Keratinocyte (primary cell): ENCODE data around the gene CCDC88A. TPM values are rescaled to one million over a fixed set of nuclear protein-coding genes. Genes with fewer than 3 reads are reported as not detected.
"Not testable (repeated sequence)": the region's sequence is repeated elsewhere in the genome, so short reads cannot be mapped to it uniquely, and the experiment has no call there.

ENCODE experiments used
- DNase-seq: peaks from one replicate; pipeline ENCODE4 v3.0.0-alpha.2; 2011; ENCODE audit warnings: low read depth, missing footprints, low spot score
- FAIRE-seq: peaks from 2 replicates; lab custom pipeline; 2011; peaks lifted over from hg19 to GRCh38; lab: Jason Lieb, UNC
- H2AFZ ChIP-seq: 2 replicates; pipeline ENCODE4 v1.6.0; 2012; ENCODE audit warnings: low read length, control low read depth, inconsistent platforms; ENCODE audit not compliant: control insufficient read depth
- H3K27ac ChIP-seq: 2 replicates; pipeline ENCODE4 v1.5.1; 2011; ENCODE audit warnings: low read length; ENCODE audit not compliant: control insufficient read depth, insufficient read depth
- H3K27me3 ChIP-seq: 3 replicates; pipeline ENCODE4 v1.6.0; 2011; ENCODE audit warnings: low read length; ENCODE audit not compliant: control insufficient read depth, insufficient read depth; ENCODE audit errors: extremely low read depth
- H3K36me3 ChIP-seq, 2 experiments: 2 replicates in 1 of 2; 3 replicates in 1 of 2; pipeline ENCODE4 v1.5.1; 2011; ENCODE audit warnings: low read length in 2 of 2, mild to moderate bottlenecking in 1 of 2; ENCODE audit not compliant: control insufficient read depth in 2 of 2, insufficient read depth in 2 of 2; ENCODE audit errors: extremely low read depth in 1 of 2
- H3K4me1 ChIP-seq: 3 replicates; pipeline ENCODE4 v1.5.1; 2011; ENCODE audit warnings: low read length; ENCODE audit not compliant: control insufficient read depth, insufficient read depth; ENCODE audit errors: extremely low read depth
- H3K4me2 ChIP-seq: 3 replicates; pipeline ENCODE4 v1.6.0; 2011; ENCODE audit warnings: low read depth, low read length; ENCODE audit not compliant: control insufficient read depth, insufficient read depth; ENCODE audit errors: extremely low read depth
- H3K4me3 ChIP-seq, 3 experiments: fragments of 200-600 bp in 1 of 3; sonication (generic) in 1 of 3; 2 replicates in 2 of 3; 3 replicates in 1 of 3; pipeline ENCODE4 v1.5.1; 2011 to 2016; ENCODE audit warnings: low read length in 3 of 3, mild to moderate bottlenecking in 3 of 3, control low read depth in 2 of 3, inconsistent platforms in 1 of 3, low read depth in 1 of 3, mixed read lengths in 1 of 3, mixed run types in 1 of 3, moderate library complexity in 1 of 3; ENCODE audit not compliant: control insufficient read depth in 2 of 3, insufficient read depth in 2 of 3; ENCODE audit errors: extremely low read depth in 1 of 3
- H3K79me2 ChIP-seq: 2 replicates; pipeline ENCODE4 v1.6.0; 2012; ENCODE audit warnings: low read length; ENCODE audit not compliant: control insufficient read depth, insufficient read depth
- H3K9ac ChIP-seq: 3 replicates; pipeline ENCODE4 v1.6.0; 2011; ENCODE audit warnings: low read length; ENCODE audit not compliant: control insufficient read depth, insufficient read depth; ENCODE audit errors: extremely low read depth
- H3K9me1 ChIP-seq: 3 replicates; pipeline ENCODE4 v1.6.0; 2011; ENCODE audit warnings: low read length; ENCODE audit not compliant: control insufficient read depth, insufficient read depth; ENCODE audit errors: extremely low read depth
- H3K9me3 ChIP-seq: 2 replicates; pipeline ENCODE4 v1.5.1; 2012; ENCODE audit warnings: low read depth, low read length; ENCODE audit not compliant: control insufficient read depth
- H4K20me1 ChIP-seq: 3 replicates; pipeline ENCODE4 v1.6.0; 2011; ENCODE audit warnings: low read length; ENCODE audit not compliant: control insufficient read depth, insufficient read depth; ENCODE audit errors: extremely low read depth
- CTCF ChIP-seq, 3 experiments: IDR thresholded peaks in 1 of 3; conservative IDR thresholded peaks in 1 of 3; optimal IDR thresholded peaks in 1 of 3; 2 replicates in 2 of 3; 3 replicates in 1 of 3; pipeline versions ENCODE3 to v1.5.1; 2011; ENCODE audit warnings: low read length in 3 of 3, mild to moderate bottlenecking in 3 of 3, moderate library complexity in 2 of 3, control low read depth in 1 of 3, inconsistent platforms in 1 of 3; ENCODE audit not compliant: insufficient read depth in 2 of 3; ENCODE audit errors: extremely low read depth in 1 of 3
- EZH2 ChIP-seq: IDR thresholded peaks from one replicate; pipeline ENCODE4 v1.6.1; 2012; ENCODE audit warnings: inconsistent platforms, mild to moderate bottlenecking, low read length, moderate library complexity
- dilution Hi-C: fragments of 300-500 bp; cut with MboI; formaldehyde crosslinking; loops from one replicate; pipeline ENCODE4 v1.7.0; 2020; ENCODE audit warnings: low sequenced_read_pairs; ENCODE audit not compliant: extremely low pct_ligation_motif_present
- polyA plus RNA-seq, 5 experiments: library from polyadenylated mRNA; depleted of rRNA in 3 of 5; stranded (reverse) in 3 of 5; stranded (forward) in 1 of 5; unstranded in 1 of 5; fragments of >200 nt; gene quantifications; 1 replicate in 1 of 5; 2 replicates in 3 of 5; 3 replicates in 1 of 5; pipeline versions ENCODE4 v1.2.1 to v1.2.3, GENCODE V29; 2011 to 2012; ENCODE audit warnings: missing spikeins in 2 of 5, low read depth in 1 of 5, low replicate concordance in 1 of 5

Gene CCDC88A
- polyA plus RNA-seq, 1 donor (not counting 4 experiments of a cell fraction or from before 2014, with no cell fraction given), result 21.3 TPM

- H3K27me3 ChIP-seq, result no peaks in the 10 kb centered on the region
- H3K79me2 ChIP-seq, result no peaks in the 10 kb centered on the region
- no peak overlapping the region for H3K4me3 ChIP-seq
- TF ChIP-seq EZH2, result no peak
- no peak for TF ChIP-seq CTCF (optimal IDR thresholded peaks at IDR 0.05 in 1 of 3, IDR thresholded peaks at IDR 0.05 in 1 of 3, conservative IDR thresholded peaks at IDR 0.05 in 1 of 3; ENCODE audit: extremely low read depth in 1 of 3, insufficient read depth in 2 of 3, low read length in 3 of 3)
- peaks cover 14% of the 10 kb centered on the region for H3K4me1 ChIP-seq
- no peak overlapping the region for H3K9ac ChIP-seq
- H3K4me2 ChIP-seq, result no peak overlapping the region
- dilution Hi-C loops, result no loop called here
- FAIRE-seq, result no peak
- H3K27ac ChIP-seq, result no peak overlapping the region
- DNase-seq, result no peak
- H3K36me3 ChIP-seq, result no peaks in the 10 kb centered on the region
- no peaks in the 10 kb centered on the region for H4K20me1 ChIP-seq
- H3K9me1 ChIP-seq, result no peaks in the 10 kb centered on the region
- no peak overlapping the region for H2AFZ ChIP-seq
- no peaks in the 10 kb centered on the region for H3K9me3 ChIP-seq
Observed at GRCh38 chr2:55283083-55283482, 136.6 kb downstream of the CCDC88A start.

- H3K9ac ChIP-seq, result peak overlapping the region; percentile 73
- FAIRE-seq, result no peak
- no peaks in the 10 kb centered on the region for H3K9me1 ChIP-seq
- H3K27me3 ChIP-seq, result no peaks in the 10 kb centered on the region
- H3K36me3 ChIP-seq, result no peaks in the 10 kb centered on the region
- H3K4me3 ChIP-seq, result peak overlapping the region; percentile 44 to 65 (median 62)
- H3K9me3 ChIP-seq, result no peaks in the 10 kb centered on the region
- peaks cover 14% of the 10 kb centered on the region for H3K4me1 ChIP-seq
- peak overlapping the region; percentile 87 for H3K4me2 ChIP-seq
- H3K79me2 ChIP-seq, result no peaks in the 10 kb centered on the region
- H2AFZ ChIP-seq, result peak overlapping the region; percentile 92
- DNase-seq, result no peak
- dilution Hi-C loops, result no loop called here
- no peaks in the 10 kb centered on the region for H4K20me1 ChIP-seq
- TF ChIP-seq EZH2 (no peak), CTCF (optimal IDR thresholded peaks at IDR 0.05 in 1 of 3, IDR thresholded peaks at IDR 0.05 in 1 of 3, conservative IDR thresholded peaks at IDR 0.05 in 1 of 3; ENCODE audit: extremely low read depth in 1 of 3, insufficient read depth in 2 of 3, low read length in 3 of 3) (no peak)
- peak overlapping the region; percentile 53 for H3K27ac ChIP-seq
Observed at GRCh38 chr2:55282110-55282917, 137.3 kb downstream of the CCDC88A start.

- Histone ChIP-seq H3K27ac (peak overlapping the region; percentile 18), H3K4me2 (peak overlapping the region; percentile 87)
Observed at GRCh38 chr2:55280851-55281546, 138.7 kb downstream of the CCDC88A start.

More at GRCh38 chr2:55280851-55281546, 138.7 kb downstream of the CCDC88A start:
- H3K4me3 ChIP-seq, DNase-seq, H3K36me3 ChIP-seq, H3K9me3 ChIP-seq, H3K27me3 ChIP-seq, dilution Hi-C loops, H3K9ac ChIP-seq, H3K9me1 ChIP-seq, H4K20me1 ChIP-seq, H3K79me2 ChIP-seq, FAIRE-seq: not testable (repeated sequence)
- peak overlapping the region; percentile 32 for H2AFZ ChIP-seq
- H3K4me1 ChIP-seq, result peaks cover 14% of the 10 kb centered on the region
